ENCODE measurements around the gene TSPEAR.

TSPEAR gene

DNA sequence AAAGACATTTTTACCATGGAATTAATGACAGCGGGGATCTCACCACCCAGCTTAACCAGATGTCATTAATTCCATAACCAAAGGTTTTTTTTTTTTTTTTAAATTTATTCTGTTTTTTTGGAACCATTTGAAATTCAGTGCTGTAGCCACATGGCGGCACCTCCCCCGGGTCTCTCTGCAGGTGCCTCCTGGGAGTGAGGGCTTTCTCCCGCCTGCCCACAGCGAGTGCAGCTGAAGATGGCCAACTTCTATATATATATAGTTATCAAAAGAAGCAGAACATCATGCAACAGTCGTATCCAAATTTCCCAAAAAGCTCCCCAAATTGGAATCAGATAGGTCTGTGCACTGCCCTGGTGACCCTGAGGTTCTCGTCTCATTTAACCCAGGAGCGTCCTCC, 95.9 kb downstream of the TSPEAR start:
- H4K20me1 ChIP-seq (ENCODE audit: control insufficient read depth, insufficient read depth, low read depth, low read length) = no peaks in the 10 kb centered on the region
- H3F3A ChIP-seq (ENCODE audit: control insufficient read depth, insufficient read depth) = no peaks in the 10 kb centered on the region
- H3K27ac ChIP-seq (ENCODE audit: low read depth, low read length) = no peak overlapping the region
- no peaks in the 10 kb centered on the region for H3K9me2 ChIP-seq (replicated peaks; ENCODE audit: control insufficient read depth, low read length)
- no peaks in the 10 kb centered on the region for H3K27me3 ChIP-seq (ENCODE audit: control insufficient read depth, low read length)
- no peaks in the 10 kb centered on the region for H3K36me3 ChIP-seq (ENCODE audit: control insufficient read depth, low read length)
- TF ChIP-seq, protein P1, sequence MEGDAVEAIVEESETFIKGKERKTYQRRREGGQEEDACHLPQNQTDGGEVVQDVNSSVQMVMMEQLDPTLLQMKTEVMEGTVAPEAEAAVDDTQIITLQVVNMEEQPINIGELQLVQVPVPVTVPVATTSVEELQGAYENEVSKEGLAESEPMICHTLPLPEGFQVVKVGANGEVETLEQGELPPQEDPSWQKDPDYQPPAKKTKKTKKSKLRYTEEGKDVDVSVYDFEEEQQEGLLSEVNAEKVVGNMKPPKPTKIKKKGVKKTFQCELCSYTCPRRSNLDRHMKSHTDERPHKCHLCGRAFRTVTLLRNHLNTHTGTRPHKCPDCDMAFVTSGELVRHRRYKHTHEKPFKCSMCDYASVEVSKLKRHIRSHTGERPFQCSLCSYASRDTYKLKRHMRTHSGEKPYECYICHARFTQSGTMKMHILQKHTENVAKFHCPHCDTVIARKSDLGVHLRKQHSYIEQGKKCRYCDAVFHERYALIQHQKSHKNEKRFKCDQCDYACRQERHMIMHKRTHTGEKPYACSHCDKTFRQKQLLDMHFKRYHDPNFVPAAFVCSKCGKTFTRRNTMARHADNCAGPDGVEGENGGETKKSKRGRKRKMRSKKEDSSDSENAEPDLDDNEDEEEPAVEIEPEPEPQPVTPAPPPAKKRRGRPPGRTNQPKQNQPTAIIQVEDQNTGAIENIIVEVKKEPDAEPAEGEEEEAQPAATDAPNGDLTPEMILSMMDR (IDR thresholded peaks at IDR 0.05; ENCODE audit: low read depth, low read length, poor library complexity, severe bottlenecking) = no peak
- TF ChIP-seq EZH2phosphoT487 (IDR thresholded peaks at IDR 0.05; ENCODE audit: borderline replicate concordance, low read length) = no peak
- H3K4me2 ChIP-seq (ENCODE audit: low read length) = no peak overlapping the region
- no peaks in the 10 kb centered on the region for H3K79me2 ChIP-seq (ENCODE audit: control insufficient read depth, low read length)
- peaks cover 24% of the 10 kb centered on the region for H3K9me3 ChIP-seq (ENCODE audit: control insufficient read depth, insufficient read depth, low read length)
- peaks cover 11% of the 10 kb centered on the region for H3K4me1 ChIP-seq (ENCODE audit: control insufficient read depth, low read length)
- H3K4me3 ChIP-seq (ENCODE audit: low read length) = no peak overlapping the region

DNA sequence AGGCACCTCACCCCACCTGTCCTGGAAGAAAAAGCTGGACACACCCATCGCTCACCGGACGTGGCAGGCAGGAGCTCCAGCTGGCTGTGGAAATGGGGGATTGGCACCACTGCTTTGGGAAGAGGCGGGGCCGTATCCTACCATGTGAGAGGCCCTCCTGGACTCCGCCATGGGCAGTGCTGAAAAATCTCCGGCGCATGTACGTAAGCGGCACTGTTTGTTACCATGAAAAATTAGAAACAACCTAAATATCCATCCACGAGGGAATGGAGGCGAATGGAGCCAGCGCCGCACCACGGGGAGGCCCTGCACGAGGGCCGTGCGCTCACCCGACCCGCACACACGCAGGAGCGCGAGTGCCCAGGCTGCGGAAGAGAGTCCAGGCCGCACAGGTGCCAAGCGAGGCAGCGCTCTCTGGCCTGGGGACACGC, 96.4 kb downstream of the TSPEAR start:
- Histone ChIP-seq H3F3A (ENCODE audit: control insufficient read depth, insufficient read depth) (no peaks in the 10 kb centered on the region), H4K20me1 (ENCODE audit: control insufficient read depth, insufficient read depth, low read depth, low read length) (no peaks in the 10 kb centered on the region), H3K36me3 (ENCODE audit: control insufficient read depth, low read length) (no peaks in the 10 kb centered on the region), H3K27ac (ENCODE audit: low read depth, low read length) (no peak overlapping the region), H3K27me3 (ENCODE audit: control insufficient read depth, low read length) (no peaks in the 10 kb centered on the region), H3K9me3 (ENCODE audit: control insufficient read depth, insufficient read depth, low read length) (peaks cover 21% of the 10 kb centered on the region), H3K4me2 (ENCODE audit: low read length) (no peak overlapping the region), H3K4me3 (ENCODE audit: low read length) (no peak overlapping the region), H3K9me2 (replicated peaks; ENCODE audit: control insufficient read depth, low read length) (no peaks in the 10 kb centered on the region), H3K79me2 (ENCODE audit: control insufficient read depth, low read length) (no peaks in the 10 kb centered on the region), H3K4me1 (ENCODE audit: control insufficient read depth, low read length) (peaks cover 11% of the 10 kb centered on the region)
- no peak for TF ChIP-seq EZH2phosphoT487 (IDR thresholded peaks at IDR 0.05; ENCODE audit: borderline replicate concordance, low read length)
- TF ChIP-seq, protein P1 (IDR thresholded peaks at IDR 0.05; ENCODE audit: low read depth, low read length, poor library complexity, severe bottlenecking) = no peak

DNA sequence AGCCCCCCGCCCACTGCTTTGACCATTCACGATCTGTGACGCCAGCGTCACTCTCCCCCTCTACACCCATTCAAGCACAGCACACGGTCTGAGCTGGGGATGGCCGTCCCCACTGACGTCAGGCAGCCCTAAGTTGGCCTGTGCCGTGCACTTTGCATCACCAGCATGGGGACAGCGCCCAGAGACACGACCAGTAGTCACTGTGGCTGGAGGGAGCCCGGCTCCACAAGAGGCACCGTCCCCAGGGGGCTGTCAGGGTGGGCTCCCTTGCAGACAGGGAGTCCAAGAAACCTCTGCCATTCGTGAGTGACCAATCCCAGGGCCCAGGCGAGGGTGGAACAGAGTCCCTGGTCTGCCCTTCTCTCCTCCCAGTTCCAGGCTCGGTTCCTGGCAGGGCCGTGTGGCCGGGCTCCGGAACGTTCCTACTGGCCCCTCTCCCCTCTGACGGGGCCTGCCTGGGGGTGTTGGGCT, 97.2 kb downstream of the TSPEAR start:
- Histone ChIP-seq H3K36me3 (ENCODE audit: control insufficient read depth, low read length) (no peaks in the 10 kb centered on the region), H3K4me2 (ENCODE audit: low read length) (no peak overlapping the region), H3K9me2 (replicated peaks; ENCODE audit: control insufficient read depth, low read length) (no peaks in the 10 kb centered on the region), H3K27me3 (ENCODE audit: control insufficient read depth, low read length) (no peaks in the 10 kb centered on the region), H3K4me1 (ENCODE audit: control insufficient read depth, low read length) (peaks cover 10% of the 10 kb centered on the region), H3K79me2 (ENCODE audit: control insufficient read depth, low read length) (no peaks in the 10 kb centered on the region), H3K27ac (ENCODE audit: low read depth, low read length) (no peak overlapping the region), H4K20me1 (ENCODE audit: control insufficient read depth, insufficient read depth, low read depth, low read length) (no peaks in the 10 kb centered on the region), H3K4me3 (ENCODE audit: low read length) (no peak overlapping the region), H3F3A (ENCODE audit: control insufficient read depth, insufficient read depth) (no peaks in the 10 kb centered on the region), H3K9me3 (ENCODE audit: control insufficient read depth, insufficient read depth, low read length) (peaks cover 15% of the 10 kb centered on the region)
- TF ChIP-seq, protein P1 (IDR thresholded peaks at IDR 0.05; ENCODE audit: low read depth, low read length, poor library complexity, severe bottlenecking) = no peak
- TF ChIP-seq EZH2phosphoT487 (IDR thresholded peaks at IDR 0.05; ENCODE audit: borderline replicate concordance, low read length) = no peak

All from DOHH2 (cell line).